GM12873 (cell line): Measurements from ENCODE around the gene CDC25B.

ENCODE experiments used
- CTCF ChIP-seq: IDR thresholded peaks from 2 replicates; pipeline ENCODE4 v1.5.1; 2012; ENCODE audit warnings: low read depth, mild to moderate bottlenecking, moderate library complexity, low read length, control low read depth; ENCODE audit not compliant: insufficient read depth; ENCODE audit errors: missing control alignments

Gene CDC25B

GRCh38 chr20:3757268-3757667 lies 38.8 kb upstream of the CDC25B start:
- no peak for TF ChIP-seq CTCF

DNA sequence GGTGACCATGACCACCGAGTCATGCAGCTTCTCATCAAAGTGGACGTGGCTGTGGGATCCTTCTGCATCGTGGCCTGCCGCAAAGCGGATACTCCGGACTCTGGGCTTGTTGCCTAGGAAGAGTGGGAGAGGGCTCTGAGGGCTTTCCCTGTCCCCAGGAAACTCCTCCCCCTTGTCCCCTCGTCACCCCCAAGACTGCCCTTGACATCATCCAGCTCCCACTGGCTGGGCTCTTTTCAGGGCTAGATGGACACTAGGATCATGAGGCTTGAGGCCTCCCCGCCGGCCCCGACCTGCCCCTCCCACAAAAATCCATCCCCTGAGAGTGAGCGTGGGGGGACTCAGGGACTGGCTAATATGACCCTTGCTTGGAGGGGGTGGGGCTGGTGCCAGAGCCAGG lies 37.5 kb upstream of the CDC25B start:
- no peak for TF ChIP-seq CTCF

- TF ChIP-seq CTCF = no peak
These were observed 36.7 kb upstream of the CDC25B start for GRCh38 chr20:3759316-3759823.

- no peak for TF ChIP-seq CTCF
These were observed 36.2 kb upstream of the CDC25B start for GRCh38 chr20:3759884-3760283.

DNA sequence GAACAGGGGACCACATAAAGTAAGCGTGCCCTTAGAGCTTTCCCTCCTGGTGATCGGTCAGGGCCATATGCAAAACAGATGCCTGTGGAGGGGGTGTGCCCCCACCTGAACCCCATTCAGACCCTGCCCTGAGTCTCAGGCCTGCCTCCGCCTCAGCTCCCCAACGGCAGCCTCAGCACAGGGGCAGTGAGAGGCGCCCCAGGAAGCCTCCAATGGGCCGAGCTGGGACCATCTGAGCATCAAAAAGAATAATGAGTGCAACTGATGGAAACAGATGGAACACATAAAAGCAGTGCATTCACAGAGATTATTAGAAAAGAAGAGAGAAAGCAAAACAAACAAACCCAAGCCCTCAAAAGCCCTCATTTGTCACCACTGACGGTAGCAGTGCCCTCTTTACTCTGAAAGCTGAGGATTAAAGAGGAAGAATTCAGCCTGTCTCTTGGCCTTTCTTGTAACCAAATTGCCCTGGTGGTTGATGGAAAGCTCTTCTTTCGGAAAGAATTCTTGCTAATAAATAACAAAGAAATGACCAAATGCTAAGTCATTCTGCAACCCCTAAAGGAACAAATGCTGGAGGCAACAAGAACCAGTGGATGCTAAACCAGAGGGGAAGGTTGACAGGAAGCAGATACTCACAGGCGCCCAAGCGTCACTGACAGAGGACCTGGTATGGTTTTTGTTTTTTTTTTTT lies 35.3 kb upstream of the CDC25B start:
- no peak for TF ChIP-seq CTCF

DNA sequence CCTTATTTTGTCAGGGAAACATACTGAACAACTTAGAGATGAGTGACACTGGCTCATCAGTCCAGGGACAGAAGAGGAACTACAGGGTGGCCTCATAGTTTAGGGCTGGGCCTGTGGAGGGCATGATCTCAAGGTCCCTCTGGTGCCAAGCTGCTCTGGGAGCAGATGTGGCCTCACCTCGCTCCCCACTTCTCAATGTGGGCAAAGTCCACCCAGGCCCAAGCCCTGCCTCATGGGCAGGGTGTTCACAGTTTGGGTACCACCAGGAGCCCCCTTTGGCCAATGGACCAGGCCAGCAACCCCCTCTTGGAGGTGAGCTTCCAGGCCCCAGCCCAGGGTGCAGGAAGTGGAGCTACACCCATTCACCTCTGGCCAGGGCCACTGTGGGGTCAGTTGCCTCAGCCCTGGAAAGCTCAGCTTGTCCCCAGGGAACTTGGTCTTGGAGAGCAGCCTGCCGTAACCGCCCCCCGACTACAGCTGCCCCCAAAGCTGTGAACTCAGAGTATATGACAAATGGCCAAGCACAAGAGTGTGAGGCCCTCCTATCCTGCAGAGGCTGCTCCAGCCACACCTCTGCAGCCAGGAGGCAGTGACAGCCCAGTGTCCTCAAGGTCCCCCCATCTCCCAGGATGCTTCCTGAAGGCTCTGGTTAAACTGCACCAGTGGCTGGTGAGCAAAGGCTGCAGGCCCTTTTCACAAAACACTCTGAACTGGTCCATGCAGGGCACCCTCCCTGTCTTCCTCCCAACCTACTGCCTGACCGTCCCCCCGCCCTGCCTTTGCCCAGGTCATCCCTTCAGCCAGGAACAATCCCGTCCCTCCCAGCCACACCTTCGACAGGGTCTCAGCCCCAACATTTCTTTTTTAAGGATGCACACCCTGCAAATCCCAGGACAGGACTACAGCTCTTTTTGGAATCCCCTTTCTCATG lies 32.2 kb upstream of the CDC25B start:
- TF ChIP-seq CTCF = no peak

DNA sequence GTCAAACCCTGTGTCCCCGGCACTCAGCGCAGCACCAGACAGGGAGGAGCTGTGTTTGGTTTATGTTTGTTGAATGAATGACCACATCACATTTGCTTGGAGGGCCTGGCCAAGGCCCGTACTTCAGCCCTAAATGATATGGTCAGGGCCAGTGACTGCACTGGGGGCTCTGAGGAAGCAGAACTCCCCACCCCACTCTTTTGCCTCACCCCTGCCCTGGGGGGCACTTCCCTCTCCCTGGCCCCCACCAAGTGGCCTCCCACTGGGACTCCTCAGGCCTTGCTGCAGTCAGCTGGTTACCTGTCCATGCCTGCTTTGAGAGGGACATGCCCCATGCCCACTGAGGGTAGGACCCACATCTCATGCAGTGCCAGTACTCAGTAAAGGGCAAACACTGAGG lies 31.5 kb upstream of the CDC25B start:
- TF ChIP-seq CTCF = no peak
